ENCODE measurements around the gene SMPDL3A. TPM values are rescaled to one million over a fixed set of nuclear protein-coding genes. Genes with fewer than 3 reads are reported as not detected.
A peak's percentile ranks its signal among the peaks of the same experiment; 100 is the strongest.

SMPDL3A gene
- total and polyA plus RNA-seq, 2 of the 13 experiments (the other 11 are each of a cell fraction or from before 2014, with no cell fraction given) = 7.8 to 17.3 TPM

- TF ChIP-seq, protein P1, sequence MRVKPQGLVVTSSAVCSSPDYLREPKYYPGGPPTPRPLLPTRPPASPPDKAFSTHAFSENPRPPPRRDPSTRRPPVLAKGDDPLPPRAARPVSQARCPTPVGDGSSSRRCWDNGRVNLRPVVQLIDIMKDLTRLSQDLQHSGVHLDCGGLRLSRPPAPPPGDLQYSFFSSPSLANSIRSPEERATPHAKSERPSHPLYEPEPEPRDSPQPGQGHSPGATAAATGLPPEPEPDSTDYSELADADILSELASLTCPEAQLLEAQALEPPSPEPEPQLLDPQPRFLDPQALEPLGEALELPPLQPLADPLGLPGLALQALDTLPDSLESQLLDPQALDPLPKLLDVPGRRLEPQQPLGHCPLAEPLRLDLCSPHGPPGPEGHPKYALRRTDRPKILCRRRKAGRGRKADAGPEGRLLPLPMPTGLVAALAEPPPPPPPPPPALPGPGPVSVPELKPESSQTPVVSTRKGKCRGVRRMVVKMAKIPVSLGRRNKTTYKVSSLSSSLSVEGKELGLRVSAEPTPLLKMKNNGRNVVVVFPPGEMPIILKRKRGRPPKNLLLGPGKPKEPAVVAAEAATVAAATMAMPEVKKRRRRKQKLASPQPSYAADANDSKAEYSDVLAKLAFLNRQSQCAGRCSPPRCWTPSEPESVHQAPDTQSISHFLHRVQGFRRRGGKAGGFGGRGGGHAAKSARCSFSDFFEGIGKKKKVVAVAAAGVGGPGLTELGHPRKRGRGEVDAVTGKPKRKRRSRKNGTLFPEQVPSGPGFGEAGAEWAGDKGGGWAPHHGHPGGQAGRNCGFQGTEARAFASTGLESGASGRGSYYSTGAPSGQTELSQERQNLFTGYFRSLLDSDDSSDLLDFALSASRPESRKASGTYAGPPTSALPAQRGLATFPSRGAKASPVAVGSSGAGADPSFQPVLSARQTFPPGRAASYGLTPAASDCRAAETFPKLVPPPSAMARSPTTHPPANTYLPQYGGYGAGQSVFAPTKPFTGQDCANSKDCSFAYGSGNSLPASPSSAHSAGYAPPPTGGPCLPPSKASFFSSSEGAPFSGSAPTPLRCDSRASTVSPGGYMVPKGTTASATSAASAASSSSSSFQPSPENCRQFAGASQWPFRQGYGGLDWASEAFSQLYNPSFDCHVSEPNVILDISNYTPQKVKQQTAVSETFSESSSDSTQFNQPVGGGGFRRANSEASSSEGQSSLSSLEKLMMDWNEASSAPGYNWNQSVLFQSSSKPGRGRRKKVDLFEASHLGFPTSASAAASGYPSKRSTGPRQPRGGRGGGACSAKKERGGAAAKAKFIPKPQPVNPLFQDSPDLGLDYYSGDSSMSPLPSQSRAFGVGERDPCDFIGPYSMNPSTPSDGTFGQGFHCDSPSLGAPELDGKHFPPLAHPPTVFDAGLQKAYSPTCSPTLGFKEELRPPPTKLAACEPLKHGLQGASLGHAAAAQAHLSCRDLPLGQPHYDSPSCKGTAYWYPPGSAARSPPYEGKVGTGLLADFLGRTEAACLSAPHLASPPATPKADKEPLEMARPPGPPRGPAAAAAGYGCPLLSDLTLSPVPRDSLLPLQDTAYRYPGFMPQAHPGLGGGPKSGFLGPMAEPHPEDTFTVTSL (CRISPR knock-in tag; IDR thresholded peaks at IDR 0.05; ENCODE audit: borderline replicate concordance) = 0 out of 2 replicates have a peak, but pooled peaks have one; percentile 5
- TF ChIP-seq ZNF264 (CRISPR knock-in tag; IDR thresholded peaks at IDR 0.05) (peak; percentile 55; the same call in 1 of the 2 replicates), ZNF142 (CRISPR knock-in tag; IDR thresholded peaks at IDR 0.05) (peak; percentile 59), ZEB1 (IDR thresholded peaks at IDR 0.05; ENCODE audit: insufficient replicate concordance, low read depth) (peak; percentile 40), HOXA3 (CRISPR knock-in tag; IDR thresholded peaks at IDR 0.05) (no peak), PAF1 (CRISPR knock-in tag; IDR thresholded peaks at IDR 0.05) (no peak), NPAS2 (CRISPR knock-in tag; IDR thresholded peaks at IDR 0.05; ENCODE audit: borderline replicate concordance) (0 out of 2 replicates have a peak, but pooled peaks have one; percentile 55)
- TF ChIP-seq, protein P2, sequence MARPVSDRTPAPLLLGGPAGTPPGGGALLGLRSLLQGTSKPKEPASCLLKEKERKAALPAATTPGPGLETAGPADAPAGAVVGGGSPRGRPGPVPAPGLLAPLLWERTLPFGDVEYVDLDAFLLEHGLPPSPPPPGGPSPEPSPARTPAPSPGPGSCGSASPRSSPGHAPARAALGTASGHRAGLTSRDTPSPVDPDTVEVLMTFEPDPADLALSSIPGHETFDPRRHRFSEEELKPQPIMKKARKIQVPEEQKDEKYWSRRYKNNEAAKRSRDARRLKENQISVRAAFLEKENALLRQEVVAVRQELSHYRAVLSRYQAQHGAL (CRISPR knock-in tag; IDR thresholded peaks at IDR 0.05; ENCODE audit: not compliant biosample characterization) = peak; percentile 47
- TF ChIP-seq, protein P3, sequence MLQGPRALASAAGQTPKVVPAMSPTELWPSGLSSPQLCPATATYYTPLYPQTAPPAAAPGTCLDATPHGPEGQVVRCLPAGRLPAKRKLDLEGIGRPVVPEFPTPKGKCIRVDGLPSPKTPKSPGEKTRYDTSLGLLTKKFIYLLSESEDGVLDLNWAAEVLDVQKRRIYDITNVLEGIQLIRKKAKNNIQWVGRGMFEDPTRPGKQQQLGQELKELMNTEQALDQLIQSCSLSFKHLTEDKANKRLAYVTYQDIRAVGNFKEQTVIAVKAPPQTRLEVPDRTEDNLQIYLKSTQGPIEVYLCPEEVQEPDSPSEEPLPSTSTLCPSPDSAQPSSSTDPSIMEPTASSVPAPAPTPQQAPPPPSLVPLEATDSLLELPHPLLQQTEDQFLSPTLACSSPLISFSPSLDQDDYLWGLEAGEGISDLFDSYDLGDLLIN (CRISPR knock-in tag; IDR thresholded peaks at IDR 0.05; ENCODE audit: borderline replicate concordance) = no peak
- TF ChIP-seq, protein P4, sequence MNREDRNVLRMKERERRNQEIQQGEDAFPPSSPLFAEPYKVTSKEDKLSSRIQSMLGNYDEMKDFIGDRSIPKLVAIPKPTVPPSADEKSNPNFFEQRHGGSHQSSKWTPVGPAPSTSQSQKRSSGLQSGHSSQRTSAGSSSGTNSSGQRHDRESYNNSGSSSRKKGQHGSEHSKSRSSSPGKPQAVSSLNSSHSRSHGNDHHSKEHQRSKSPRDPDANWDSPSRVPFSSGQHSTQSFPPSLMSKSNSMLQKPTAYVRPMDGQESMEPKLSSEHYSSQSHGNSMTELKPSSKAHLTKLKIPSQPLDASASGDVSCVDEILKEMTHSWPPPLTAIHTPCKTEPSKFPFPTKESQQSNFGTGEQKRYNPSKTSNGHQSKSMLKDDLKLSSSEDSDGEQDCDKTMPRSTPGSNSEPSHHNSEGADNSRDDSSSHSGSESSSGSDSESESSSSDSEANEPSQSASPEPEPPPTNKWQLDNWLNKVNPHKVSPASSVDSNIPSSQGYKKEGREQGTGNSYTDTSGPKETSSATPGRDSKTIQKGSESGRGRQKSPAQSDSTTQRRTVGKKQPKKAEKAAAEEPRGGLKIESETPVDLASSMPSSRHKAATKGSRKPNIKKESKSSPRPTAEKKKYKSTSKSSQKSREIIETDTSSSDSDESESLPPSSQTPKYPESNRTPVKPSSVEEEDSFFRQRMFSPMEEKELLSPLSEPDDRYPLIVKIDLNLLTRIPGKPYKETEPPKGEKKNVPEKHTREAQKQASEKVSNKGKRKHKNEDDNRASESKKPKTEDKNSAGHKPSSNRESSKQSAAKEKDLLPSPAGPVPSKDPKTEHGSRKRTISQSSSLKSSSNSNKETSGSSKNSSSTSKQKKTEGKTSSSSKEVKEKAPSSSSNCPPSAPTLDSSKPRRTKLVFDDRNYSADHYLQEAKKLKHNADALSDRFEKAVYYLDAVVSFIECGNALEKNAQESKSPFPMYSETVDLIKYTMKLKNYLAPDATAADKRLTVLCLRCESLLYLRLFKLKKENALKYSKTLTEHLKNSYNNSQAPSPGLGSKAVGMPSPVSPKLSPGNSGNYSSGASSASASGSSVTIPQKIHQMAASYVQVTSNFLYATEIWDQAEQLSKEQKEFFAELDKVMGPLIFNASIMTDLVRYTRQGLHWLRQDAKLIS (CRISPR knock-in tag; IDR thresholded peaks at IDR 0.05) = 0 out of 2 replicates have a peak, but pooled peaks have one; percentile 33
Observed at GRCh38 chr6:122790028-122790422, 967 bp downstream of the SMPDL3A start (continued).
